GM18507 (cell line): ENCODE results near the gene PALLD.

Experiments
- DNase-seq: peaks from one replicate; pipeline ENCODE4 v3.0.0; 2011; ENCODE audit warnings: low read depth; ENCODE audit not compliant: insufficient read length; ENCODE audit errors: extremely low spot score
- FAIRE-seq: peaks from 2 replicates; lab custom pipeline; 2011; peaks lifted over from hg19 to GRCh38; lab: Jason Lieb, UNC

PALLD gene

GRCh38 chr4:168633496-168633895, 136.6 kb downstream of the PALLD start:
- DNase-seq (no peak), FAIRE-seq (no peak)

GRCh38 chr4:168634276-168634802, 137.5 kb downstream of the PALLD start:
- FAIRE-seq (no peak), DNase-seq (no peak)

- no peak for DNase-seq
- FAIRE-seq: no peak
Measured at GRCh38 chr4:168636040-168636439, 139.2 kb downstream of the PALLD start.

- no peak for FAIRE-seq
- DNase-seq: no peak
Measured at GRCh38 chr4:168636506-168637196, 139.8 kb downstream of the PALLD start.

GRCh38 chr4:168637872-168638756, 141.3 kb downstream of the PALLD start:
- no peak for FAIRE-seq

GRCh38 chr4:168639914-168640313, 143.1 kb downstream of the PALLD start:
- DNase-seq (no peak), FAIRE-seq (no peak)

More at GRCh38 chr4:168637872-168638756, 141.3 kb downstream of the PALLD start:
- no peak for DNase-seq

- DNase-seq: no peak
- no peak for FAIRE-seq
Measured at GRCh38 chr4:168641811-168642140, 144.9 kb downstream of the PALLD start.

- no peak for DNase-seq
- no peak for FAIRE-seq
Measured at GRCh38 chr4:168642591-168642990, 145.7 kb downstream of the PALLD start.

GRCh38 chr4:168643111-168643795, 146.4 kb downstream of the PALLD start:
- FAIRE-seq (no peak), DNase-seq (no peak)

GRCh38 chr4:168643796-168644159, 146.9 kb downstream of the PALLD start:
- no peak for FAIRE-seq

GRCh38 chr4:168646001-168646768, 149.3 kb downstream of the PALLD start:
- FAIRE-seq: no peak
- no peak for DNase-seq

More at GRCh38 chr4:168643796-168644159, 146.9 kb downstream of the PALLD start:
- no peak for DNase-seq

GRCh38 chr4:168647646-168648375, 151.0 kb downstream of the PALLD start:
- FAIRE-seq (no peak), DNase-seq (no peak)

GRCh38 chr4:168648494-168648893, 151.6 kb downstream of the PALLD start:
- DNase-seq (no peak), FAIRE-seq (no peak)

GRCh38 chr4:168648929-168649328, 152.1 kb downstream of the PALLD start:
- FAIRE-seq: no peak
- DNase-seq: no peak

GRCh38 chr4:168651374-168651773, 154.5 kb downstream of the PALLD start:
- DNase-seq: no peak
- FAIRE-seq: no peak

GRCh38 chr4:168651864-168652263, 155.0 kb downstream of the PALLD start:
- DNase-seq (no peak), FAIRE-seq (no peak)

GRCh38 chr4:168652755-168653154, 155.9 kb downstream of the PALLD start:
- DNase-seq (no peak), FAIRE-seq (no peak)

GRCh38 chr4:168654104-168654847, 157.4 kb downstream of the PALLD start:
- FAIRE-seq (no peak), DNase-seq (no peak)
